NCI-H774 (cell line): Measurements from ENCODE around the gene CTNNA3.
"Not testable (repeated sequence)": the region's sequence is repeated elsewhere in the genome, so short reads cannot be mapped to it uniquely, and the experiment has no call there.

ENCODE experiments used
- DNase-seq: peaks from one replicate; lab custom pipeline; 2025; lab: John Stamatoyannopoulos, UW

Gene CTNNA3

DNA sequence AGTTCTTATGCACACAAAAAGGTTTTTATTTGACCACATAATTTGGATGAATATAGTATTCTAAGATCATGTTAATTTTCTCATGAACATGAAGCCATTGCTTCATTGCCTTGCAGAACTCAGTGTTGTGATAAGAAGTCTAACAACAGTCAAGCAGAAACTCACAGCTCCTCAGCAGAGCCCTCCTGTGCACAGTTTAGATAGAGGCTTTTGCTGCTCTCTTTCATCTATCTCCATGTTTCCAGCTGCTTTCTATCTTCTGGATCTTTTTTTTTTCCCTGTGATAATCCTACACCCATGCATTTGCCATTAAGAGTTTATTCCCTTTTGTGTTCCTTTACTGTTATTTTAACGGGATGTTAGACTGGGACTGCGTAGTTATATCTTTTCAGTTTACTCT is 1327.8 kb downstream of the CTNNA3 start:
- DNase-seq: no peak

- DNase-seq: no peak
These were observed 1329.8 kb downstream of the CTNNA3 start for GRCh38 chr10:66366163-66366562.

GRCh38 chr10:66365686-66366085 is 1330.3 kb downstream of the CTNNA3 start:
- DNase-seq: no peak

DNA sequence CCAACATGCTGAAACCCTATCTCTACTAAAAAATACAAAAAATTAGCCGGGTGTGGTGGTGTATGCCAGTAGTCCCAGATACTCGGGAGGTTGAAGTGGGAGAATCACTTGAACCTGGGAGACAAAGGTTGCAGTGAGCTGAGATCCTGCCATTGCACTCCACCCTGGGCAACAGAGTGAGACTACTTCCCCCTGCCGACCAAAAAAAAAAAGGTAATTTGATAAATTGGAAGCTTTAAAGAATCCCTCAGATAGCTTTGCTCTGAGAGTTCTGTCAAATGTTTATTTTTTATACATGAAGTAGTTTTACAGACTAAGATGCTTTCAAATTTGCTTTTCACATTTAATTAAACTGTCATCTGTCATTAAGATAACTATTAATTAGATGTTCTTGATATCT is 1333.5 kb downstream of the CTNNA3 start:
- DNase-seq: no peak

DNA sequence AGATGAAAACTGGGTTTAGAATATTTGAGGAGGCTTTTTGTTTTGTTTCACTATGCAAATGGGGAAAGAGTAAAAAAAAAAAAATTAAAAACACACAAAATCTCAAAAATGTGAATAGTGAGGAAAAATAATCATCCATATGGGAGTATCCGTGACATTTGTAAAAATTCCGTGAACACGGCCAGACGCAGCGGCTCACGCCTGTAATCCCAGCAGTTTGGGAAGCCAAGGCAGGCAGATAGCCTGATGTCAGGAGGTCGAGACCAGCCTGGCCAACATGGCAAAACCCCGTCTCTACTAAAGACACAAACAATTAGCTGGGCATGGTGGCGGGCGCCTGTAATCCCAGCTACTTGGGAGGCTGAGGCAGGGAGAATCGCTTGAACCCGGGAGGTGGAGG is 1342.2 kb downstream of the CTNNA3 start:
- DNase-seq: not testable (repeated sequence)

DNA sequence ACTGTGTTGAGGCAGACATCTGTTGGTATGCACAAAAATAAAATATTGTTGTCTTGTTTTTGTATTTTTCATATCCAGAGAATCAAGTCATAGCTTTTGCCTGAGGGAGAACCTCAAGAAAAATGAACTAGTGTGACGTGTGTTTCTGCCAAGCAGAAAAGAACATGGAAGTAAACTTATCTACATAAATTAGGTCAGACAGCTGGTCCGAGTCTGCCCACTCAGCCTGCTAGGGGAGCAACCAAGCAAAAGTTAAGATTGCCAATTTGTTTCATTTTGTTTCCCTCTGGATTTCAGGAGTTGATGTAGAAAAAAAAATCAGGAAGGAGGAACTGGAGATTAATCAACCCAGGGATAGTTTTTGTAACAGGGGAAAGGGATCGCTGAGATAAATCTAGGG is 1342.6 kb downstream of the CTNNA3 start:
- DNase-seq: no peak

DNA sequence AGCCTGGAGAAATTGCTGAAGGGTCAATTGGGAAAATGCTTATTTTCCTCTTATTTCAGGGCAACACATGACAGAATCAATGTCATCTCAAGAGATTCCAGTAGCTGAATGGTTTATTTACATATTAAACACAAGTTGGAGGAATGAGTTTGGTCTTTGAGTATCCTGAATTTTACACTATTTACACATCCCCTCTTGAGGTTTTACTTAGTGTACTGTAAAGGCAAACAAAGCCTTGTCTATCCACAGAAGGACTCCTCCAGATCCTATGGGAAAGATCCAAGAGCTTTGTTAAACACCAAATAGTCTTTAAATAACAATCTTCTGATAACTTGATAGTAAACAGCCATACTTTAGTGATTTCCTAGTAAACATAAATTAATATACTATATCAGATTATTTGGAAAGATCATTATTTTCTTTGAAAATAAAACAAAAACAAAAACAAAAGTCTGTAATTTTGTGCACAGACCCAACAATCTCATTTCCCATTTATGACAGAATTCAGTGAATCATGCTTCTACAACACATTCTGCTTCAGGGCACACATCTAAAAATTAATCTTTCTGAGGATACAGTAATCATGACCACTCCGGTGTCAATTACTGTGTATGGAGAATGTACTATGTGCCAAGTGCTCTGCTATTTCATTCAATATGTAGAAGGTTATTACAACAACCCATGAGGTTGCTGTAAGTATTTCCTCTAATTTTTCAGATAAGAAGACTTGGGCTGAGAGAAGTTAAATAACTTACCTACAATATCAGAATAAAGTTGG is 1345.2 kb downstream of the CTNNA3 start:
- DNase-seq: no peak

- DNase-seq: no peak
These were observed 1346.3 kb downstream of the CTNNA3 start for GRCh38 chr10:66349726-66350125.

- no peak for DNase-seq
These were observed 1346.9 kb downstream of the CTNNA3 start for GRCh38 chr10:66349076-66349475.

GRCh38 chr10:66337211-66337610 is 1358.8 kb downstream of the CTNNA3 start:
- DNase-seq: no peak

DNA sequence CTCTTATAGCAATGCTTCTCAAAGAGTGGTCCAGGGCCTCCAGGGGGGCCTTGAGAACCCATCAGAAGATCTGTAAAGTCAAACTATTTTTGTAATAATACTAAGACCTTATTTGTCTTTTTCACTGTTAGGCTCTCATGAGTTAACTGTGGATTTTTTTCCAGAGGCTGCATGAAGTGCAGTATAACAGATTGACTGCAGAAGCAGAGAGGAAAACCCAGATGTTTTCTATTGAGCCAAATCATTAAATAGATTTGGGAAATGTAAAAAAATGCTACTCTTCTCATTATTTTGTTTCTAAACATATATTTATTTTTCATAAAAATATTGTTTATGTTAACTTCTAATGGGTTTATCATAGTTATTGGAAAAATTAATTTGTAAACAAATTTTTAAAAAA is 1359.2 kb downstream of the CTNNA3 start:
- no peak for DNase-seq

DNA sequence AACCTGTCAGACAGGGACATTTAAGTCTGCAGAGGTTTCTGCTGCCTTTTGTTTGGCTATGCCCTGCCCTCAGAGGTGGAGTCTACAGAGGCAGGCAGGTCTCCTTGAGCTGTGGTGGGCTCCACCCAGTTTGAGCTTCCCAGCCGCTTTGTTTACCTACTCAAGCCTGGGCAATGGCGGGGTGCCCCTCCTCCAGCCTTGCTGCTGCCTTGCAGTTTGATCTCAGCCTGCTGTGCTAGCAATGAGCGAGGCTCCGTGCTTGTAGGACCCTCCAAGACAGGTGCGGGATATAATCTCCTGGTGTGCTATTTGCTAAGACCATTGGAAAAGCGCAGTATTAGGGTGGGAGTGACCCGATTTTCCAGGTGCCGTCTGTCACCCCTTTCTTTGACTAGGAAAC is 1360.2 kb downstream of the CTNNA3 start:
- DNase-seq: not testable (repeated sequence)

DNA sequence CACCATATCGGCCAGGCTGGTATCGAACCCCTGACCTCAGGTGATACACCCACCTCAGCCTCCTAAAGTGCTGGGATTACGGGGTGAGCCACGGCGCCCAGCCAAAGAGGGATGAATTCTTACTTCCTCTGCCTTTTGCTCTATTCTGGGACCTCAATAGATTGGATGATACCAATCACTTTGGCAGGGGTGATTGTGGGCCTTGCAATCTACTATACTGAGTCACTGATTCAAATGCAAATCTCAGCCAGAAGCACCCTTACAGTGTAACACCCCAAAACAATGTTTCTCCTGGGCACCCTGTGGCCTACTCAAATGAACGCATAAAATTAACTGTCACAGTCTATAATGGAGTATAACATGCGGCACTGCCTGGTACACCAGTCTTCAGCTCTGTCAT is 1366.8 kb downstream of the CTNNA3 start:
- no peak for DNase-seq

GRCh38 chr10:66326876-66327275 is 1369.1 kb downstream of the CTNNA3 start:
- no peak for DNase-seq

DNA sequence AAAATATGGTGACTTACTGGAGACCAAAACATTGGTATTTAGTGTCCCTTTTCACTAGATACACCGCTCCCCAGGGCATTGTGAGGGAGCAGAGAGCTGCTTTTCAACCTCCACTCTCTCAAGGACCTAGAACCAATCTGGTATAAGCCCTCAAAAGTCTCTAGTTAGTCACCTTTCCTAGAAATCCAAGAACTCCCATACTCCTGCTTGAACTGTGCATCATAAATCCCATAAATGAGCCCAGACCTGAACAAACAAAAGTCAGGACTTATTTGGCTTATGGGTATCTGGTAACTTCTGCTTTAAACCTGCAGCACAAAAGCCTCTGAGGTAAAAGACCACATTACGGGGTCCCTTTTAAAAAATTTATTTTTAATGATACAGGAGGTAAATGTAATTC is 1373.2 kb downstream of the CTNNA3 start:
- DNase-seq: no peak

DNA sequence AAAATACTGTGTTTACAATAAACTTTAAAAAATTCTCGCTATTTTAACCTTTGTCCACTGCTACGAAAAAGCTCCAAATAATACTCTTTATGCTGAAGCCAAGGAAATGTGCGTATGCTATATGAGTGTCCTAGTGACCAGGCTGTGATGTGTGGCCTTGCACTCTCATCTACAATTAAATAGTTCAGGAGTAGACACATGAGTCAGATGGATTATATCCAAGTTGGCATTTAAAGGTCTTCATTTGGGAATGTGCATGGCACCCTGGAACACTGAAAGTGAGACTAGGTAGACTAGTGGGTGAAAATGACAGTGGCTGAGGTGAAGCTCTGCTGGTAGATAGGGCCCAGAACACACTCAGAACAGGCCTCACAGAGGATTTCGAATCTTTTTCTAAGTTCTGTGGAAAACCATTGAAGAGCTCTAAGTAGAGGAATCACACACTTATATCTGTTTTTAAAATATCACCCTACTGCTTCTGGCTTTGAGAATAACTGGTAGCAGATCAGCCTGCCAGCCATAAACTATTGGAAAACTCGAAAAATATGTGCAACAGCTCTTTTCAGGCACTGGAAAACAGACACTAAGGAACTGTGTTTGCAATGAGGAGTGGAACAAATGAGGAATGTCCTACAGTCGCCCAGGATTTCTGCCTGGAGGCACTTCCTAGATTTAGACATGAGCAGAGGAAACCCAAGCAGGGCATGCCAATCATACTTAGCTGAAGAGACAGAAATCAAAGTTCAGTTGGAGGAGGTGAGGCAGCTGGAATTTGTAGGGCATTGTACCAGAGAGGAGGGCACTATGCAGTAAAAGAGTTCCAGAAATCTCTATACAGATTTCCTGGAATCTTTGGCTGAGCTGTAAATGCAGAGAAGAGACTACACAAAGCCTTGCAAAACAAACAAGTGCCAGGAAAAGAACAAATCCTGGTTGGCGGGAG is 1374.0 kb downstream of the CTNNA3 start:
- DNase-seq: no peak

DNA sequence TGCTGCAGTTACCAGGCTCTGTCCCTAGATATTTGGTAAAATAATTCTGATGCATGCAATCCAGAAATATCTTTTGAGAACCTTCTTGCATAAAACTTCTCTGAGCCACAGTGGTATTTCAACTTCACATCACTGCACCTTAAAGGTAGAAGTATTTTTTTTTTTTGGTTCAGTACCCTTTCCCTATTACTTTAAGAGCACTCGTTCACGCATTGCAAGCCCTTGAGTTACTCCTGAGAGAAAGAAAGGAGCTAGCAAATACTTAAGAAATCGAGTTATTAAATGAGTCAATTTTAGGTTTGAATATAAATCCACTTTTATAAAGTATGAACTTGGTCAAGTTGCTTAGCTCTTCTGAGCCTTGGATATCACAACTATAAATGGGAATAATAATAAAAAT is 1377.2 kb downstream of the CTNNA3 start:
- DNase-seq: no peak

GRCh38 chr10:66307826-66308225 is 1388.2 kb downstream of the CTNNA3 start:
- no peak for DNase-seq

DNA sequence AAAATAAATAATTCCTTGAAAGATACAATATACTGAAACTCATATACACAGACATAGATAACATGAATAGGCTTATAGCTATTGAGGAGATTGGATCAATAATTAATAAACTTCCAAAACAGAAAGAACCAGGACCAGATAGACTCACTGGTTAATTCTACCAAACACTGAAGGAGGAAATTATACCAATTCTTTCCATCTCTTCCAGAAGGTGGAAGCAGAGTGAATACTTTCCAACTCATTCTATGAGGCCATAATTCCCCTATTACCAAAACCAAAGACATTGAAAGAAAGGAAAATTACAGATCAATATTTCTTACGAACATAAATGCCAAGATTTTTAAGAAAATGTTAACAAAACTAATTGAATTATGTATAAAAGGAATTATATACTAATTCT is 1394.9 kb downstream of the CTNNA3 start:
- no peak for DNase-seq

DNA sequence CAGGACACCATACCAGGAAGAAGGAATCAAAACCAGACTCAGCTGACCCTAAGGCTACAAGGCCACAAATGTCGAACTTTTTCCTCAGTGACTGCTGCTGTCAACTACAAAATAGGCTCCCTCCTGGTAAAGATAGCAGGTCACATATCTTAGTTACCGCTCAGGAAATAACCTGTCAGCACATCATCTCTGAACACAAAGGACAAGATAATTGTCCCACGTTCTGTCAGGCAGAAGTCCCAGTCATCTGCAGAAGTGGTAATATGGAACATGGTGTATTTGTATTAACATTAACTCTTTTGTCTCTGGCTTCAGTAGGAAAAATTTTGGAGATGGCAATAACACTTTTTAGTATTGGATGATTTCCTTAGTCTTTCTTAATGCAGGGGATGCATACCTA is 1400.4 kb downstream of the CTNNA3 start:
- DNase-seq: no peak

DNA sequence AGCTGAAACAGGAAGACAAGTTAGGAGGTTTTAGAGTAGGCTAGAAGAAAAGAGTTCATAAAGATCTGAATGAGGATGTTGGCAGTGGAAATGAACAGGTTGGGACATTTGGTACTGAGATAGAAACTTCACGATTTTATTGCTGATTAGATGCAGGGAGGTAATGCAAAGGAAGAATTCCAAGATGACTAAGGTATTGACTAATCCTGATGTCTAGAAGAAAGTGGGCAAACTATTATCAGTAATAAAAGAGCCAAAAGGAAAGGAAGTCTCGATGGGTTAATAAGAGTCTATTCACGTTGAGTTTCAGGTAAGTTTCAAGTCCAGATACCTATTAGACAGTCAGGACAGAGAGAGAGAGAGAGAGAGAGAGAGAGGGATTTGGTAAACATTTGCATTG is 1401.5 kb downstream of the CTNNA3 start:
- no peak for DNase-seq

GRCh38 chr10:66292922-66293321 is 1403.1 kb downstream of the CTNNA3 start:
- no peak for DNase-seq

DNA sequence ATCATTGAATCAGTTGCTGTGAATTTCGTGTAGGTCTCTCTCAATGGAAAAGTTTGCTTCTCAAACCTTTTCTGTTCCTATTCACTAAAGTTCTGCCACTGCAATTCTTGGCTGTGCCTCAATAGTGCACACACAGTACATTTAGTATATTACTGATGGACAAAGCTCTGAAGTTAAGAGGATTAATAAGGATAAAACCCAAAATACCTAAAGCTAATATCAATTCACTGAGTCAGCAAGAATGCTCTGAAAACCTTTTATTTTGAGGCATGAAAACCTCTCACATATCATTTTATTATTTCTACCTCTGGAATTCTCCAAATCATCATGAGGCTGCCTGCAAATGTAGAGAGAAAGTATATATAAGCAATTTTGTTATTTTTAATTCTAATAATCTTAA is 1403.5 kb downstream of the CTNNA3 start:
- no peak for DNase-seq
